Melanocyte of skin (primary cell): ENCODE results near the gene ZNF354B. TPM values are rescaled to one million over a fixed set of nuclear protein-coding genes. Genes with fewer than 3 reads are reported as not detected.

Experiments
- small RNA-seq, 2 donors: library from RNA; depleted of rRNA; stranded (forward); fragments of <200 nt; gene quantifications; one replicate each; pipeline ENCODE3, GENCODE V24; 2012
- total RNA-seq, 2 donors: library from RNA; depleted of rRNA; stranded (reverse); fragments of >200 nt; gene quantifications; 2 replicates each; pipeline ENCODE4 v1.2.3, GENCODE V29; 2012

ZNF354B gene
- total RNA-seq, result 1 to 10 TPM; 7.7 to 8.3 TPM

DNA sequence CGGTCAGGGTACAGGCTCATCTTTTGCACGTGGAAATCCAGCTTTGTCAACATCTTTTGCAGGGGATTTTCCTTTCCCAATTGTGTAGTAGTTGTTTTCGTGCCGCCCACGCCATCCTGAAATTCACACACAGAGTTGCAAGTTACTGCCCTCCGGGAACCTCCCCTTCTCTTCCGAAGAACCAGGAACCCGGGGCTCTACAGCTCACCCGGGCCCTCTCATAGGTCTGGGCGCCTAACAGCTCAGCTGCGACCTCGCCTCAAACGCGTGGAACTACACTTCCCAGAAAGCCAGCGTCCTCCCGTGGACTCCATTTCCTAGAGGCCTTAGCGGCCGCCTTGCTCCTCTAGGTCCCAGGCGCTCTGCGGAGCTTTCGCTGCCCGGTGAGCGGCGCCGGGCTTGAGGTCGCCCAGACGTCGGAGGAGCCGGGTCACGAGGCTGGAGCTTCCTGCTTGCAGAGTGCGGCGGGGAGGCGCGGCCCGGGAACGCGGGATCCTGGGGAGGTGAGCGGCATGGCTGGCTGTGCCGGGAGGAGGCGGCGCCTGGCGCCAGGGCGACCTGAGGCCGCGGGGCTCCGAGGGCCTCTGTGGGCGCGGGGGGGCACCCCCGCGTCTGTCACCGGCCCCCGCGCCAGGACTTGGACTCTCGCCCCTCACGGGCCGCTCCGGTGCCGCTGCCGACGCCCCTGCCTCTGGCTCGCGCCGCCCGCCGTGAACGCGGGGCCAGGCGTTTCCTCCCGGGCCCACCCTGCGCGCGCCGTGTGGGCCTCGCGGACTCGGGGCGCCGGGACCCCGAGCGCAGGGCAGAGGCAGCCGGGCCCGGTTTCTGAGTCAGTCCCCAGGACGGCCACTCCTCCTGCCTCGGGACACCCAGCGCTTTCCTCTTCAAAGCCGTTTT is at the start of gene ZNF354B:
Gene ZNF354B, plus strand, starts transcription at position 329 of the 897 bp plus-strand sequence. CDS start 1,095 bp downstream, outside the sequence.

DNA sequence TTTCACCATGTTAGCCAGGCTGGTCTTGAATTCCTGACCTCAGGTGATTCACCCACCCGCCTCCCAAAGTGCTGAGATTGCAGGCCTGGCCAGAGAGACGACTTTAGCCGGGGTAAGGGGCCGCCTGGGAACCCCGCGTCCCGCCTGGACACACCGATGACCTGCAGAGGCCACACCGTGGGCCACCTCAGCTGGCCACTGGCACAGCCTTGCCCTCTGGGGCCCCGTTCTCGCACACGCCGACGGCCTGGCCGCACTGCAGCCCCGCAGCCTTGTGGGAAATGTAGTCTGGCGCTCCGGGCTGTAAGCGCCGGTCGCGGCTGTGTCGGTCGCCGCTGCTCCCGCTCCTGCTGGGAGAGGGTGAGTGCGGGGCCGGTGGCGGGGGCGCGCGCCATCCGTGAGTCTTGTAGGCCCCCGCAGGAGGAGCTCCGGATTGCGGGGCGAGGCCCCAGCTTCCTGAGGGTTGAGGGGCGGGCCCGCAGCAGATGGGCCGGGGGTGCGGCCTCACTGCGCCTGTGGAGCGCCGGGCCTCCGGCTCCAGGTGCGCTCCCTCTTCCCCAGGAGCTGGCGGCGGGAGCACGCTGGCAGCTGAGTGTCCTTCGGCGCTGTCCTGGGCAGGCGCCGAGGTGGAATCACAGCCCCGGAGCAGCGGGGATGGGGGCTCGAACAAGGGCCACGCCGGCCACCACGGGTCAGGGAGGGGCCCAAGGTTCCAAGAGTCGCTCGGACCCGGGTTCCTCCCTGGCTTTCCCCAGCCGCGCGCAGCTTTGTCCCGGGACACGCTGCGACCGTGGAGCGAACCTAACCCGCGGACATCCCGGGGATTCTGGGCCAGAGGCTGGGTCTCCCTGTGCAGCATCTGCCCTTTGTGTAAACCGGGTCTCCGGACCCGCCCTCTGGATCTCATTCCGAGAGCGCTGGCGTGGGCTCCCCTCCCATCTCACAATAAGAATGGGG is 36.1 kb downstream of the ZNF354B start, which contains the start of gene ZFP2:
Gene ZFP2, plus strand, starts transcription at position 299 of the 957 bp plus-strand sequence. CDS start 35,401 bp downstream, outside the sequence.

Small RNA genes within 50 kb of the gene (small RNA-seq; reads per million reads assigned to genes)
- gene AC126915.2 (0 reads per million in 2 donors), gene AC126915.3 (0 reads per million in 2 donors)

Other genes starting within 250 kb of the ZNF354B start
- 10 to 100 TPM; 11.7 to 18.2 TPM for gene CLK4, start 232.9 kb upstream of the ZNF354B start, total RNA-seq
- 1 to 10 TPM; 4.8 to 5.0 TPM for gene ZNF354A, start 129.3 kb upstream of the ZNF354B start, total RNA-seq
- 1 to 10 TPM in 1 of 2 donors, under 1 TPM in 1; 0.33 to 1.0 TPM for gene ZFP2, start 36.0 kb downstream of the ZNF354B start, total RNA-seq
- gene ZNF454, start 81.2 kb downstream of the ZNF354B start, total RNA-seq, result under 1 TPM; 0.33 to 0.34 TPM
- gene GRM6, start 135.4 kb downstream of the ZNF354B start, total RNA-seq, result not detected
- gene ZNF879, start 163.9 kb downstream of the ZNF354B start, total RNA-seq, result 1 to 10 TPM; 2.4 to 4.7 TPM
- gene ZNF354C, start 200.4 kb downstream of the ZNF354B start, total RNA-seq, result 1 to 10 TPM; 3.4 to 5.0 TPM